Measurements from ENCODE around the gene TMEM134.

DNA sequence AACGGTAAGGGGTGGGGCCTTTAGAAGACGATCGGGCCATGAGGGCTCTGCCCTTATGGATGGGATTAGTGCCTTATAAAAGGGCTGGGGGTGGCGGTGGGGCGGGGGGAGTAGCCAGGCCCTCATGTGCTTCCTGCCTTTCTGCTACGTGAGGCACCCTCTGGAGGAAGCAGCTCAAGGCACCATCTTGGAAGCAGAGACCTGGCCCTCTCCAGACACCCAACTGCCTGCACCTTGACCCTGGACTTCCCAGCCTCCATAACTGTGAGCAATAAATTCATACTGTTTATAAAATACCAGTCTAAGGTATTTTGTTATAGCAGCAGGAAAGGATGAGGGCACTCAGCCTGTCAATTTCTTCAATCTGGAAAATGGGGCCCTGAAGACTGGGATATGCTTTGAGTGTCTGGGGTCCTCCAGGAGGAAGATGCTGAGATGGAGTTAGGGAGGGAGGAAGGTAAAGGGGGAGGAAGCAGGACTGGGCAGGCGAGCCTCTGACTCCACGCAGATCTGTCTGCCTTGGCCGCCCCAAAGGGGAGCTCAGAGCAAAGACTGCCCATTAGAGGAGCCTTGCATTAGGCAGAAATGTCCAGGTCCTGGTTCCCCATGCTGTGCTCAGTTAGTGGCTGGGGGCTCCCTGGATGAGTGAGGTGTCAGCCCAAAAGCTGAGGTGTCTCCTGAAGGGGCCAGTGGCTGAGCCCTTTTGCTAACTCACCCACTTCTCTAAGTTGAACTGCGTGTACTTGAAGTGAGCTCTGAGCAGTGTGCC is 48.9 kb upstream of the TMEM134 start:
- TF ChIP-seq, protein P1, sequence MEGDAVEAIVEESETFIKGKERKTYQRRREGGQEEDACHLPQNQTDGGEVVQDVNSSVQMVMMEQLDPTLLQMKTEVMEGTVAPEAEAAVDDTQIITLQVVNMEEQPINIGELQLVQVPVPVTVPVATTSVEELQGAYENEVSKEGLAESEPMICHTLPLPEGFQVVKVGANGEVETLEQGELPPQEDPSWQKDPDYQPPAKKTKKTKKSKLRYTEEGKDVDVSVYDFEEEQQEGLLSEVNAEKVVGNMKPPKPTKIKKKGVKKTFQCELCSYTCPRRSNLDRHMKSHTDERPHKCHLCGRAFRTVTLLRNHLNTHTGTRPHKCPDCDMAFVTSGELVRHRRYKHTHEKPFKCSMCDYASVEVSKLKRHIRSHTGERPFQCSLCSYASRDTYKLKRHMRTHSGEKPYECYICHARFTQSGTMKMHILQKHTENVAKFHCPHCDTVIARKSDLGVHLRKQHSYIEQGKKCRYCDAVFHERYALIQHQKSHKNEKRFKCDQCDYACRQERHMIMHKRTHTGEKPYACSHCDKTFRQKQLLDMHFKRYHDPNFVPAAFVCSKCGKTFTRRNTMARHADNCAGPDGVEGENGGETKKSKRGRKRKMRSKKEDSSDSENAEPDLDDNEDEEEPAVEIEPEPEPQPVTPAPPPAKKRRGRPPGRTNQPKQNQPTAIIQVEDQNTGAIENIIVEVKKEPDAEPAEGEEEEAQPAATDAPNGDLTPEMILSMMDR (conservative IDR thresholded peaks at IDR 0.05; ENCODE audit: low read depth, low read length) = no peak
- TF ChIP-seq RAD21 (IDR thresholded peaks at IDR 0.05; ENCODE audit: low read length) = no peak
- no peak for TF ChIP-seq FOS (IDR thresholded peaks at IDR 0.05; ENCODE audit: low read depth, low read length)
- TF ChIP-seq POLR2A (IDR thresholded peaks at IDR 0.05; ENCODE audit: low read depth, low read length) = no peak
- TF ChIP-seq, protein P2, sequence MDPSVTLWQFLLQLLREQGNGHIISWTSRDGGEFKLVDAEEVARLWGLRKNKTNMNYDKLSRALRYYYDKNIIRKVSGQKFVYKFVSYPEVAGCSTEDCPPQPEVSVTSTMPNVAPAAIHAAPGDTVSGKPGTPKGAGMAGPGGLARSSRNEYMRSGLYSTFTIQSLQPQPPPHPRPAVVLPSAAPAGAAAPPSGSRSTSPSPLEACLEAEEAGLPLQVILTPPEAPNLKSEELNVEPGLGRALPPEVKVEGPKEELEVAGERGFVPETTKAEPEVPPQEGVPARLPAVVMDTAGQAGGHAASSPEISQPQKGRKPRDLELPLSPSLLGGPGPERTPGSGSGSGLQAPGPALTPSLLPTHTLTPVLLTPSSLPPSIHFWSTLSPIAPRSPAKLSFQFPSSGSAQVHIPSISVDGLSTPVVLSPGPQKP (IDR thresholded peaks at IDR 0.05; ENCODE audit: borderline replicate concordance, low read depth, low read length) = no peak
- no peak for TF ChIP-seq MAZ (IDR thresholded peaks at IDR 0.05; ENCODE audit: borderline replicate concordance, low read depth, low read length)
- TF ChIP-seq SMC3 (IDR thresholded peaks at IDR 0.05; ENCODE audit: low read depth, low read length) = no peak
- TF ChIP-seq RFX5 (IDR thresholded peaks at IDR 0.05; ENCODE audit: low read depth, low read length) = no peak
- no peak for TF ChIP-seq BHLHE40 (IDR thresholded peaks at IDR 0.05; ENCODE audit: low read depth, low read length)
- TF ChIP-seq CHD1 (IDR thresholded peaks at IDR 0.05; ENCODE audit: low read depth, low read length) = no peak

Measured in IMR-90 (cell line).